Measurements from ENCODE around the gene RSL24D1.
"Not testable (repeated sequence)": the region's sequence is repeated elsewhere in the genome, so short reads cannot be mapped to it uniquely, and the experiment has no call there.

Gene RSL24D1

DNA sequence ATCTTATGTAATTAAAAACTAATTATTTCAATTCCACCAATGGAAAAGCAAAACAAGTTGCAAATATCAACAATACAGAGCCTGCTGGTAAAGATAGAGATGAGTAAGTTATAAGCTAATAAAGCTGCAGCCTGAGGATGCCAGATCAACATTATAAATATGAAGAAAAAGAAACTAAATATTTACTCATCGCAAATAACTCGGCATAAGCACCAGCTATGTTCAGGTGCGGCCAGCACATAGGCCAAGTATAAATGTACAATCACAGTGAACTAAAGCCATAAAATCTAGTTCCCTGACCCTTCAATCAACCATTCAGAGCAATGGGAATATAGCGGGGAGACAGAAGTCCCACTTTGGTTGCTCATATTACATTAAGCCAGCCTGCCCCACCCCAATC lies 7.7 kb upstream of the RSL24D1 start:
- DNase-seq (ENCODE audit: low read depth): no peak

DNA sequence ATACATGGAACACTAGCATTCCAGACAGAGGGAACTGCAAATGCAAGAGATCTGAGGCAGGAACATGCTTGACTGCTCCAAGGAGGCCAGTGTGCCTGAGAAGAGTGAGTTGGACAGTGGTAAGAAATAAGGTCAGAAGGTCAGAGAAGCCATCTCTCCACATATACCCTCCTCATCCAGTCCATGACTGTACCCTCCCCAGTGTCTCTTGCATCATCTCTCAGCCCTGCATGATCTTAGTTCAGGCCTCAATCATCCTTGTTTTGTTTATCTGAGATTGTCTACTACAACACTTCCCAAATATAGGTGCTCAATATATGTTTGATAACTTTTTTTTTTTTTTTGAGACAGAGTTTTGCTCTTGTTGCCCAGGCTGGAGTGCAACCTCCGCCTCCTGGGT lies 5.5 kb upstream of the RSL24D1 start:
- DNase-seq (ENCODE audit: low read depth): no peak

DNA sequence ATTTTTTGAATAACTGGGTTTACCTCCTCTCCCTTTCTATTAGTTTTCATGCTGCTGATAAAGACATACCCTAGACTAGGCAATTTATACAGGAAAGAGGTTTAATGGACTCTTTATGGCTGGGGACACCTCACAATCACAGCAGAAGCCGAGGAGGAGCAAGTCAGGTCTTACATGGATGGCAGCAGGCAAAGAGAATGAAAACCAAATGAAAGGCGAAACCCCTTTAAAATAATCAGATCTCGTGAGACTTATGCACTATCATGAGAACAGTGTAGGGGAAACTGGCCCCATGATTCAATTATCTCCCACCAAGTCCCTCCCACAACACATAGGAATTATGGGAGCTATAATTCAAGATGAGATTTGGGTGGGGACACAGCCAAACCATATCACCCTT lies 2.0 kb upstream of the RSL24D1 start:
- DNase-seq (ENCODE audit: low read depth): no peak

DNA sequence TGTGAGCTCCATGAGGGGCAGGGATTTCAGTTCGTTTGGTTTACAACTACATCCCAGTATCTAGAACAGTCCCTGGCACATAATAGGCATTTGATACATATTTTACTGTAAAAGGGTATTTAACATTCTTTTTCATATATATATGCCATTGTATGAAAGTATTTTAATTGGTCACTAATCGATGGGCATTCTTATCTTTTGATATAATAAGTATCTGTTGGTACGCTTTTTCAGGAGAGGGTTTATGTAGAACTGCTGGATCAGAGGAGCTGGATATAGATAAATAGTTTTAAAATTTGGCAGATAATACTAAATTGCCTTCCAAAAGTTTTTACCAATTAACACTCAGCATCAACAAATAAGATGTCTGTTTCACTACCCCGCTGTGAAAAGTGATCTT lies 978 bp upstream of the RSL24D1 start:
- no peak for DNase-seq (ENCODE audit: low read depth)

DNA sequence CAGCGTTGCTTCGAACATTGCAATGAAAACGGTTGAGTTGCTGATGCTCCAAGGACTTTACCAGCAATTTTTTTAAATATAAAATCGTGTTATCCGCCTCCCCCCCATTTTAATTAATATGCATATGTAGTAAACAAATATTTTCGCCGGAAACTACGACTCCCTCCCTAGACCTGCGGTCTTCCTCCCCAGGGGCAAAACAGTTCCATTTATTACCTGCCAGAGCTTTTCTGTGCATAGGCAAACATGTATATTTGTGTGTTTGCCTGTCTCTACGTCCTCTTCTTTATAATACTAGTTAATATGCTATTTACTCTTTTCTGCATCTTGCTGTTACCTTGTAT lies 593 bp upstream of the RSL24D1 start:
- DNase-seq (ENCODE audit: low read depth): no peak

DNA sequence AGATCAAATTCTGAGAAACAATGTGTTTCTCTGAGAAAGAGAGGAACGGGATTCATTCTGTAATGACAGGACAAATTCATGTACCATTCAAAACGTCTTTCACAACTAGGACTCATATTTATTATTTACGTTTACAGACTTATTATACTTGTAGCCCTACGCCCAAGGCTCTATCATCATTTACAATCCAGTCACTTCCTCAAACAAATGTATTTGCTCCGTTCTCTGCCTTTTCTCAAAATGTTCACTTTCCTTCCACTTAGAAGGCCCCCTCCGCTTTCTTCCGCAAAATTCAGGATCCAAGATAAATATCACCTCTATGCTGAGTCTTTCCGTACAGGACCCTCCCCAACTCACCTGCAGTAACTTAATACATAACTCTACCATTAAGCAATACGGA lies 745 bp downstream of the RSL24D1 start:
- no peak for DNase-seq (ENCODE audit: low read depth)

DNA sequence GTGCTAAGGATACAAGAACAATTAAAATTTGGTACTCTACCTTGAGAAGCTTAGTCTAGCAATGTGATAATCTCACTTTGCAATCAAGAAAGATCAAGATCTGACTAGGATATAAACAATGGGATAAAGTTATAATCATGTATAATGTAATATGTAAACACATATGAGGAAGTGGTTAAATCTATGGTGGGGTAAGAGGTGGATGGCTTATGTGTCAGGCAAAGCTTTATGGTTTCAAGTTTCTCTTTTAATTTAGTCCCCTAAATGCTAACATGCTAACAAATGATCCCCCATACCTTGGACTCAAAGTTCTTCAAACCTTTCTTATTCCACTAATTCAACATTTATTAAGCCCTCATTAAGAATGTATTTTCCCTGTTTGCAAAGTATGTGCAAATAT lies 2.5 kb downstream of the RSL24D1 start:
- no peak for DNase-seq (ENCODE audit: low read depth)

DNA sequence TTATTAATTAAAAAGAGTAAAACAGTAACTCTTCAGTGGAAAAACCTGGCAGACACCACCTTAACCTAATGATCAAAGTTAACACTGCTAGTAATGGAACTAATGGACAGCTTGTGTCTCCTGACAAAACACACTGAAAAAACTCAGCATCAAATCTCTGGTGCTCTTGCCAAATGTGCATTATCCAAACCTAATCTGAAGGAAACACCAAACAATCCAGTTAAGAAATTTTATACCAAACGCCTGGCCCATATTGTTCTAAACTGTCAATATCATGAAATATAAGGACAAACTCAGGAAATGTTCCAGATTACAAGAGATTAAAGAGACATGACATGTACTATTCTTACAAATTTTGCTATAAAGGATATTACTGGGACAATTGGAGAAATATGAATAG lies 10.4 kb downstream of the RSL24D1 start:
- DNase-seq (ENCODE audit: low read depth): no peak

DNA sequence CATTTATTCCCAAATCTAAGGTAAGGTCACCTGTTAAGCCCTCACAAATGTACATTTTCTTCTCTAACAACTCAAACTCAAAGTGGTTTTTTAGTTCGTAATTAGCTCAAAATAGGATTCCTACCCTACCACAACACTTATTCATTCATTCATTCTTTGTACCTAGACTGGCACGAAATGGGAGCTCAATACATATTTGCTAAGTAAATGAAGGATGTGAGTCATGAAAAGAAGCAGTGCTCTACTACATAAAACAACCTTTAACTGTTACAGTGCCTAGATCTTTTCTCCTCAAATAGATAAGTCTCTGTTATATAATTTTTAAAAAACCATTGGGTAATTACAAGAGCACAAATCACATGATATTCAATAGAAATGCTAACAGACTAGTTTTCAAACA lies 13.1 kb downstream of the RSL24D1 start:
- no peak for DNase-seq (ENCODE audit: low read depth)

DNA sequence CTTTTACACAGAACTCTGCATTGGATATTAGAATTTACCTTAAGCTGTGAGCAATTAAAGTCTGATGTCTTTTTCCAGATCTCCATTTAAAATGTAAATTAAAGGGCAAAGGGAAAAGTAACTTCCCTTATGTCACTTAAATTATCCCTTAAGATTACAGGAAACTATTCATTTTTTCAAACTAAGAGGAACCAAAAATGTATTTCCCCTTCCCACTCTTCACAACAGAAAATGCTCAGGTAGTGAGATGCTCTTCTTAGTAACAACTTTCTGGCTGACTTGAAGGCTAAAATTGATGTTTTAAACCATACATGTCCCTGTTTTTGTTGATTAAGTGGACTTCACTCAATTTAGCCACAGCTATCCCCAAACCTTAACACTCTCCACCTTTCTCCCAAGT lies 17.6 kb downstream of the RSL24D1 start:
- DNase-seq (ENCODE audit: low read depth): no peak

DNA sequence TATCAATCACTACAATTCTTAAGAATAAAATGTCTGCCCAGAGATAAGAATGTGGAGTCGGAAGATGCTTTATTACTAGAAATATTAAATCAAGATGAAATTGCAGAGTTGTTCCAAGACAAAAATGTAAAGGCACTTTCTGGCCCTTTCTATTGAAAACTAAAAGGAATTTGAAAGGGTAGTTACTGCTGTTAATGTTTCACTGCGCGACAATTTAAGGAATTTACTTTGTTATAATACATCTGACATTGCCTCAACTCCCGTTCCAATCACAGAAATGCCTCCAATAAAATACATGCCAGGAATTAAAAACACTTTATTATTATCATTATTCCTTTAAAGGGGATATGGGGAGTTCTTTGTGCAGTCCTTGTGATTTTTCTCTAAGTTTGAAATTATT lies 26.4 kb downstream of the RSL24D1 start:
- DNase-seq (ENCODE audit: low read depth): no peak

DNA sequence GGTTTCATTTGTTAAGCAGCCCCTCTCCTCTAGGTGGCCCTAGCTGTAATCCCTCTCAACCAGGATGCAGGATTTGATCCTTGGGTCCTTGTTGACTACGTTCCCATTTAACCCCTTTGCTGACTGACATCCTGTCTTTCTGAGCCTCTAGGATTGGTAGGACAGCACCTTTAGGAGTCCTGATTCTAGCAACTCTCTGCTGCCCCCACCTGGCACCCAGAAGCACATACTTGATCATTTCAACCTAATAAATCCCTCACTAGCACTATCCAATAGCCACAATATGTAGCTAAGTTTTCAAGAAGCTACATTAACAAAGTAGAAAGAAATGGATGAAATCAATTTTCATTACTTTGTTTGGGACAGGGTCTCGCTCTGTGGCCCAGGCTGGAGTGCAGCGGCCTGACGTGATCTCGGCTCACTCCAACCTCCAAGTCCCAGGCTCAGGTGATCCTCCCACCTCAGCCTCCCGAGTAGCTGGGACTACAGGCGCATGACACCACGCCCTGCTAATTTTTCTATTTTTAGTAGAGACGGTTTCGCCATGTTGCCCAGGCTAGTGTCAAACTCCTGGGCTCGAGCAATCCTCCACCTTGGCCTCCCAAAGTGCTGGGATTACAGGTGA lies 28.3 kb downstream of the RSL24D1 start:
- DNase-seq (ENCODE audit: low read depth): peak; percentile 8

DNA sequence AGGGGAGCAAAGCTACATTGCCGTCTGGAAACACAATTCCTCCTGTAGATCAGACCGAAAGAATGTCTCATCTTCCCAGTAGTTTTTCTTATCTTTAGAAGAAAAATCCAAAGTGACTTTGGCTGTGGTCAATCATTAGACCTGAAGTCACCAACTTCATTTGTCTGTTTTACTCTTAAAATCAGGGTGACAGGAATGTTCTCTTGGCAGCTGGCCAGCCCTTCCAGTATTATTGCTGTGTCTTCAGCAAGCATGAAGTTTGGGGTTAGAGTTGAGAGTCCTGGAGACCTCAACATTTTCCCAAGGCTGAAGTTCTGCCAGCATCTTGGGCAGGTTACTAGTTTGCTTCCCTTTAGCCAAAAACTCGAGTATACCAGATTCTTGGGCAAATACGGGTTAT lies 32.5 kb downstream of the RSL24D1 start:
- no peak for DNase-seq (ENCODE audit: low read depth)

DNA sequence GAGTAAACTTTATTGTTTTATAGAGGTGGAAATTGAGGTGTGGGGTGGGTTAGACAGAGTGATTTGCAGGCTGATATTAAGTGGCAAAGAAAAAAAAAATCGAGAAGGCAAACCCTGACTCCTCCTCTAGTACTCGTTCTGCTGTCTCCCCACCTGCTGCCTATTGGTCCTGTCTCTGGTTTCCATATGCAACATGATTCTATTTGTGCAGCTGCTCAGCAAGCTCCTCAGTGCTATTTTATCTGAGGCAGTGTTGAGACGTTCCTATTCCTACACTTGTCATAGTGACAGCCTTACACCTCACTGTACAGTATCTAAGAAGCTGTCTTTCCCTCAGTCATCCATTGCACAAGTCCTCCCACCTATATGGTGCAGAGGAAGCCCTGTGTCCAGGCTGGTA lies 45.1 kb downstream of the RSL24D1 start:
- DNase-seq (ENCODE audit: low read depth): no peak

DNA sequence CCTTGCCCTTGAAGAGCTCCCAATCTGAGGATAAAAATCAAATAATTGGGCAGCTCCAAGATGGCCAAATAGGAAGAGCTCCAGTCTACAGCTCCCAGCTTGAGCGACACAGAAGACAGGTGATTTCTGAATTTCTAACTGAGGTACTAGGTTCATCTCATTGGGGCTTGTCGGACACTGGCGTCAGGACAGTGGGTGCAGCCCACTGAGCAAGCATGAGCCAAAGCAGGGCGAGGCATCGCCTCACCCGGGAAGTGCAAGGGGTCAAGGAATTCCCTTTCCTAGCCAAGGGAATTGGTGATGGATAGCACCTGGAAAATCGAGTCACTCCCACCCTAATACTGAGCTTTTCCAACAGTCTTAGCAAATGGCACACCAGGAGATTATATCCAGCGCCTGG lies 53.6 kb downstream of the RSL24D1 start:
- not testable (repeated sequence) for DNase-seq (ENCODE audit: low read depth)

DNA sequence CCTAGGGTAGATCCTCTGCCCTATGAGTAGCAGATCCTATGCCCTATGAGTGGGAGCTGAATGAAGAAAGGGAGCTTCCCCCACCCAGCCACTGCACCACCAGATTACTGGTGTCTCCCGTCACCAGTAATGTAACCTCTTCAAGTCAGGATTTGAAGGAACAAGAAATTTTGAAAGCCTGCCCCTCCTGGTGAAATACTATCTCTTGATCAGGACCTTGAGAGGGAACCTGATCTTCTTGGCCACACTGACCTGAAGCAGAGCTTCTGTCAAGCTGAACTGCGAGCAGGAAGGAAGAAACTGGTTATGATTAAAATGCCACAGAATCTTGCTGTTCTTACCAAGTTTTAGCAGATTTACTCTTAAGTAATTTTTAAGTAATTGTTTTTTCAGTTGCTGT lies 62.8 kb downstream of the RSL24D1 start:
- no peak for DNase-seq (ENCODE audit: low read depth)

DNA sequence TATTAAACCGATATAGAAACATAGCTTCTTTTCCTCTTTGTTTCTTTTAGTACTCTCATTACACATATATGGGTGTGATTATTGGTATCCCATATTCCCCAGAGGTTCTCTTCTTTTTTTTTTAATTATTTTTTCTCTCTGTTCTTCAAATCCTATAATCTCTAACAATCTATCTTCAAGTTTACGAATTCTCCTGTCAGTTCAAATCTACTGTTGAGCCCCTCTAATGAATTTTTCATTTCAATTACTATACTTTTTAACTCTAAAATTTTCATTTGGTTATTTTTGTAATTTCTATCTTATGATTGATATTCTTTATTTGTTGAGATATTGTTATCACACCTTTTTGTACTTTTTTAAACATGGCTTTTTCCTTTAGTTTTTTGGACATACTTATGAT lies 64.1 kb downstream of the RSL24D1 start:
- DNase-seq (ENCODE audit: low read depth): no peak
